Erythroblast (primary cell): Measurements from ENCODE around the gene GTF2H4.

Experiments
- GATA1 ChIP-seq: IDR thresholded peaks from 2 replicates; pipeline ENCODE4 v1.6.1; 2011; ENCODE audit warnings: low read depth, mild to moderate bottlenecking, control low read depth, low read length, moderate library complexity
- POLR2A ChIP-seq: IDR thresholded peaks from 2 replicates; pipeline ENCODE4 v1.6.1; 2011; ENCODE audit warnings: mild to moderate bottlenecking, low read length

- TF ChIP-seq POLR2A (no peak), GATA1 (no peak)
These were observed 14.4 kb downstream of the GTF2H4 start for GRCh38 chr6:30922447-30922852.
